T-helper 1 cell (primary cell): ENCODE results near the gene CFAP61.

Source experiments
- DNase-seq, 5 donors: peaks; one replicate each; pipeline ENCODE4 v3.0.0-alpha.2; 2012 to 2020

The CFAP61 gene

GRCh38 chr20:20037960-20038359, 14.4 kb upstream of the CFAP61 start:
- no peak for DNase-seq

- no peak for DNase-seq
These were observed 13.7 kb upstream of the CFAP61 start for GRCh38 chr20:20038586-20038985.

GRCh38 chr20:20039752-20040387, 12.5 kb upstream of the CFAP61 start:
- no peak for DNase-seq

- DNase-seq: peak in 1 of 5 donors; percentile 3
These were observed 612 bp upstream of the CFAP61 start for GRCh38 chr20:20051767-20052073.

- peak in 1 of 5 donors; percentile 2 for DNase-seq
These were observed 8.1 kb downstream of the CFAP61 start for GRCh38 chr20:20060234-20060998.

- DNase-seq: no peak
These were observed 11.8 kb downstream of the CFAP61 start for GRCh38 chr20:20063941-20064702.

- DNase-seq: no peak
These were observed 13.0 kb downstream of the CFAP61 start for GRCh38 chr20:20065361-20065760.

- DNase-seq: no peak
These were observed 18.8 kb downstream of the CFAP61 start for GRCh38 chr20:20070871-20071726.

- no peak for DNase-seq
These were observed 21.6 kb downstream of the CFAP61 start for GRCh38 chr20:20073801-20074371.

GRCh38 chr20:20075032-20075431, 22.7 kb downstream of the CFAP61 start:
- no peak for DNase-seq

- no peak for DNase-seq
These were observed 24.1 kb downstream of the CFAP61 start for GRCh38 chr20:20076297-20077065.

GRCh38 chr20:20078041-20078440, 25.7 kb downstream of the CFAP61 start:
- DNase-seq: no peak

GRCh38 chr20:20079102-20079784, 26.9 kb downstream of the CFAP61 start:
- no peak for DNase-seq

- DNase-seq: no peak
These were observed 31.5 kb downstream of the CFAP61 start for GRCh38 chr20:20083807-20084206.

- DNase-seq: no peak
These were observed 32.0 kb downstream of the CFAP61 start for GRCh38 chr20:20084296-20084752.

- DNase-seq: no peak
These were observed 32.7 kb downstream of the CFAP61 start for GRCh38 chr20:20085071-20085470.

GRCh38 chr20:20085812-20086211, 33.5 kb downstream of the CFAP61 start:
- no peak for DNase-seq

GRCh38 chr20:20089018-20089417, 36.7 kb downstream of the CFAP61 start:
- no peak for DNase-seq

- DNase-seq: no peak
These were observed 37.6 kb downstream of the CFAP61 start for GRCh38 chr20:20089939-20090338.

- no peak for DNase-seq
These were observed 40.5 kb downstream of the CFAP61 start for GRCh38 chr20:20092827-20093226.

GRCh38 chr20:20094410-20094809, 42.1 kb downstream of the CFAP61 start:
- no peak for DNase-seq
